Measurements from ENCODE around the gene DNM1L. TPM values are rescaled to one million over a fixed set of nuclear protein-coding genes. Genes with fewer than 3 reads are reported as not detected.

The DNM1L gene
- total RNA-seq, 1 experiment from 2014 or later, result 79.8 TPM

DNA sequence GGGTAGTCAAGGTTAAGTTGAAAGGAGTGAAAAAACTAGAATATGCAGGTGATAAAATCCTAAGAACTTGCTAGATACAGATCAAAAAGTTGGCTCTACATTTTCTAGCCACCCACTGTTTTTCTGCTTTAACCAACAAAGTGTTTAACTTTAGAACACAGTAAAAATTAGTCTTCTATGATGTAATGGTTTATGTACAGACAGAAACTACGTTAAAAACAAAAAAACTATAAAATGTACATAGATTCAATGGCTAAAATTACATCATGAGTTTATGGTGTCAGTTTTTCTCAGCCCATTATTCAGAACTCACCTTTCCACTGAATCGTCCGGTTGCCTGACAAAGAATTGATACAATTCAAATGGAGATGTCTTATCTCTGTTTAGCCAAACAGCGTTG is 74.5 kb downstream of the DNM1L start:
- no peaks in the 10 kb centered on the region for H3K9me3 Mint-ChIP-seq

More for the DNA sequence above, 74.5 kb downstream of the DNM1L start:
- Histone ChIP-seq H4K8ac (replicated peaks; ENCODE audit: insufficient read length, low read depth, low read length) (no peak overlapping the region), H3K79me2 (ENCODE audit: insufficient read depth, low read length) (no peaks in the 10 kb centered on the region), H4K91ac (ENCODE audit: insufficient read length, low read depth, low read length) (no peak overlapping the region), H3K56ac (ENCODE audit: insufficient read length, low read depth, low read length) (no peak overlapping the region), H3K23ac (ENCODE audit: insufficient read length, low read depth, low read length) (no peak overlapping the region), H3K4me1 (ENCODE audit: insufficient read depth, low read length) (peaks cover 2% of the 10 kb centered on the region; the same call in 1 of the 2 replicates), H3K18ac (ENCODE audit: insufficient read length, low read depth, low read length) (no peak overlapping the region), H3K27me3 (ENCODE audit: insufficient read depth, low read length) (no peaks in the 10 kb centered on the region), H2BK120ac (ENCODE audit: low read depth, low read length, poor library complexity, severe bottlenecking) (no peak overlapping the region), H3T11ph (ENCODE audit: low read length) (no peak overlapping the region), H2BK20ac (ENCODE audit: low read depth, low read length, poor library complexity, severe bottlenecking) (no peak overlapping the region), H2AK5ac (ENCODE audit: insufficient read length, low read length) (no peak overlapping the region), H3K14ac (ENCODE audit: insufficient read depth, low read length) (no peak overlapping the region), H4K20me1 (ENCODE audit: control insufficient read depth, insufficient read depth, insufficient read length) (no peaks in the 10 kb centered on the region), H3K27ac (ENCODE audit: insufficient read length, low read depth, low read length) (no peak overlapping the region), H3K4me2 (ENCODE audit: insufficient read depth, insufficient read length, low read length) (peak overlapping the region; percentile 90), H3K9ac (ENCODE audit: extremely low read depth, insufficient read length, low read length) (peak overlapping the region; percentile 10), H2BK12ac (ENCODE audit: insufficient read length, low read depth, low read length) (no peak overlapping the region), H4K5ac (ENCODE audit: insufficient read length, low read depth, low read length) (no peak overlapping the region), H3K9me3 (ENCODE audit: control insufficient read depth, low read depth, low read length) (no peaks in the 10 kb centered on the region), H2BK5ac (ENCODE audit: insufficient read length, low read length) (no peak overlapping the region), H2BK15ac (ENCODE audit: low read depth, low read length) (no peak overlapping the region), H2AFZ (ENCODE audit: low read length) (no peak overlapping the region), H3K79me1 (ENCODE audit: insufficient read depth, low read depth, low read length, poor library complexity, severe bottlenecking) (no peaks in the 10 kb centered on the region), H3K4ac (ENCODE audit: low read depth, low read length) (no peak overlapping the region), H3K23me2 (ENCODE audit: insufficient read length, low read depth, low read length, poor library complexity, severe bottlenecking) (peaks cover 9% of the 10 kb centered on the region)
- Mint-ChIP-seq H3K4me3 (peak overlapping the region; percentile 91 to 94), H3K4me1 (peaks cover 16% of the 10 kb centered on the region in 2 experiments), H3K36me3 (ENCODE audit: insufficient read depth in 1 of 3, low read depth in 3 of 3) (peaks cover 25 to 55% (median 45%) of the 10 kb centered on the region in 3 experiments; a peak in 6 of 7 replicates), H3K27ac (peak overlapping the region in 1 of 3 experiments; percentile 53; a peak in 1 of 7 replicates), H3K27me3 (ENCODE audit: low read depth) (no peaks in the 10 kb centered on the region)
- WGBS (ENCODE audit: extremely low coverage, insufficient read length, low lambda C conversion rate), result no CpG with 5 or more reads among the region's 4 CpGs
- DNase-seq, result no peak
- TF ChIP-seq, protein P1, sequence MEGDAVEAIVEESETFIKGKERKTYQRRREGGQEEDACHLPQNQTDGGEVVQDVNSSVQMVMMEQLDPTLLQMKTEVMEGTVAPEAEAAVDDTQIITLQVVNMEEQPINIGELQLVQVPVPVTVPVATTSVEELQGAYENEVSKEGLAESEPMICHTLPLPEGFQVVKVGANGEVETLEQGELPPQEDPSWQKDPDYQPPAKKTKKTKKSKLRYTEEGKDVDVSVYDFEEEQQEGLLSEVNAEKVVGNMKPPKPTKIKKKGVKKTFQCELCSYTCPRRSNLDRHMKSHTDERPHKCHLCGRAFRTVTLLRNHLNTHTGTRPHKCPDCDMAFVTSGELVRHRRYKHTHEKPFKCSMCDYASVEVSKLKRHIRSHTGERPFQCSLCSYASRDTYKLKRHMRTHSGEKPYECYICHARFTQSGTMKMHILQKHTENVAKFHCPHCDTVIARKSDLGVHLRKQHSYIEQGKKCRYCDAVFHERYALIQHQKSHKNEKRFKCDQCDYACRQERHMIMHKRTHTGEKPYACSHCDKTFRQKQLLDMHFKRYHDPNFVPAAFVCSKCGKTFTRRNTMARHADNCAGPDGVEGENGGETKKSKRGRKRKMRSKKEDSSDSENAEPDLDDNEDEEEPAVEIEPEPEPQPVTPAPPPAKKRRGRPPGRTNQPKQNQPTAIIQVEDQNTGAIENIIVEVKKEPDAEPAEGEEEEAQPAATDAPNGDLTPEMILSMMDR (conservative IDR thresholded peaks at IDR 0.05), result no peak

All from H9 (cell line).